ENCODE results near the gene TMOD1.

DNA sequence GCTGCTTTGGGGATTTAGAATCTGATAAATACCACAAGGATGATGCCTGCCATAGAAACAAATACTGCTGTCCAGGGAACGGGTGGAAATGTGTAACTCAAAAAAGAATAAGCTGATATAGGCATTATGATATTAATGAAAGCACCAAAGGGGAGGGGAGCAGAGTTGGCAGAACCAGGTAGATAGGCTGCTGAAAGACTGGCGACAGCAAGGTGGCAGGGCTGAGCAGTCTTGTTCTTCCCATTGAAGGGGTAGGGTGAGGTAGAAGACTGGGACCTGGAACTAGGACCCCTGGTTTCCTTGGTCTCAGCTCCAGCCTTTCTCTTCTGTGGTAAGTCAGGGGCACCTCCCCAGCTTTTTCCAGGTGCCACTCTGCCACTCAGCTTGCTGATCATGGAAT, 31.4 kb upstream of the TMOD1 start:
- TF ChIP-seq, protein P1, sequence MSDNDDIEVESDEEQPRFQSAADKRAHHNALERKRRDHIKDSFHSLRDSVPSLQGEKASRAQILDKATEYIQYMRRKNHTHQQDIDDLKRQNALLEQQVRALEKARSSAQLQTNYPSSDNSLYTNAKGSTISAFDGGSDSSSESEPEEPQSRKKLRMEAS (IDR thresholded peaks at IDR 0.05): no peak
- no peak for TF ChIP-seq HNF4A (conservative IDR thresholded peaks at IDR 0.05)
- TF ChIP-seq, protein P2, sequence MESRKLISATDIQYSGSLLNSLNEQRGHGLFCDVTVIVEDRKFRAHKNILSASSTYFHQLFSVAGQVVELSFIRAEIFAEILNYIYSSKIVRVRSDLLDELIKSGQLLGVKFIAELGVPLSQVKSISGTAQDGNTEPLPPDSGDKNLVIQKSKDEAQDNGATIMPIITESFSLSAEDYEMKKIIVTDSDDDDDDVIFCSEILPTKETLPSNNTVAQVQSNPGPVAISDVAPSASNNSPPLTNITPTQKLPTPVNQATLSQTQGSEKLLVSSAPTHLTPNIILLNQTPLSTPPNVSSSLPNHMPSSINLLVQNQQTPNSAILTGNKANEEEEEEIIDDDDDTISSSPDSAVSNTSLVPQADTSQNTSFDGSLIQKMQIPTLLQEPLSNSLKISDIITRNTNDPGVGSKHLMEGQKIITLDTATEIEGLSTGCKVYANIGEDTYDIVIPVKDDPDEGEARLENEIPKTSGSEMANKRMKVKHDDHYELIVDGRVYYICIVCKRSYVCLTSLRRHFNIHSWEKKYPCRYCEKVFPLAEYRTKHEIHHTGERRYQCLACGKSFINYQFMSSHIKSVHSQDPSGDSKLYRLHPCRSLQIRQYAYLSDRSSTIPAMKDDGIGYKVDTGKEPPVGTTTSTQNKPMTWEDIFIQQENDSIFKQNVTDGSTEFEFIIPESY (IDR thresholded peaks at IDR 0.05): no peak
- TF ChIP-seq, protein P3, sequence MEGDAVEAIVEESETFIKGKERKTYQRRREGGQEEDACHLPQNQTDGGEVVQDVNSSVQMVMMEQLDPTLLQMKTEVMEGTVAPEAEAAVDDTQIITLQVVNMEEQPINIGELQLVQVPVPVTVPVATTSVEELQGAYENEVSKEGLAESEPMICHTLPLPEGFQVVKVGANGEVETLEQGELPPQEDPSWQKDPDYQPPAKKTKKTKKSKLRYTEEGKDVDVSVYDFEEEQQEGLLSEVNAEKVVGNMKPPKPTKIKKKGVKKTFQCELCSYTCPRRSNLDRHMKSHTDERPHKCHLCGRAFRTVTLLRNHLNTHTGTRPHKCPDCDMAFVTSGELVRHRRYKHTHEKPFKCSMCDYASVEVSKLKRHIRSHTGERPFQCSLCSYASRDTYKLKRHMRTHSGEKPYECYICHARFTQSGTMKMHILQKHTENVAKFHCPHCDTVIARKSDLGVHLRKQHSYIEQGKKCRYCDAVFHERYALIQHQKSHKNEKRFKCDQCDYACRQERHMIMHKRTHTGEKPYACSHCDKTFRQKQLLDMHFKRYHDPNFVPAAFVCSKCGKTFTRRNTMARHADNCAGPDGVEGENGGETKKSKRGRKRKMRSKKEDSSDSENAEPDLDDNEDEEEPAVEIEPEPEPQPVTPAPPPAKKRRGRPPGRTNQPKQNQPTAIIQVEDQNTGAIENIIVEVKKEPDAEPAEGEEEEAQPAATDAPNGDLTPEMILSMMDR (IDR thresholded peaks at IDR 0.05; ENCODE audit: low read depth, low read length, missing input control): peak; percentile 49
- TF ChIP-seq NR2F2 (IDR thresholded peaks at IDR 0.05): no peak
- TF ChIP-seq TAF1 (conservative IDR thresholded peaks at IDR 0.05): no peak
- TF ChIP-seq GABPA (IDR thresholded peaks at IDR 0.05 in 1 of 2, conservative IDR thresholded peaks at IDR 0.05 in 1 of 2): no peak
- TF ChIP-seq JUND (IDR thresholded peaks at IDR 0.05): no peak
- no peak for TF ChIP-seq RXRA (IDR thresholded peaks at IDR 0.05)
- TF ChIP-seq, protein P4, sequence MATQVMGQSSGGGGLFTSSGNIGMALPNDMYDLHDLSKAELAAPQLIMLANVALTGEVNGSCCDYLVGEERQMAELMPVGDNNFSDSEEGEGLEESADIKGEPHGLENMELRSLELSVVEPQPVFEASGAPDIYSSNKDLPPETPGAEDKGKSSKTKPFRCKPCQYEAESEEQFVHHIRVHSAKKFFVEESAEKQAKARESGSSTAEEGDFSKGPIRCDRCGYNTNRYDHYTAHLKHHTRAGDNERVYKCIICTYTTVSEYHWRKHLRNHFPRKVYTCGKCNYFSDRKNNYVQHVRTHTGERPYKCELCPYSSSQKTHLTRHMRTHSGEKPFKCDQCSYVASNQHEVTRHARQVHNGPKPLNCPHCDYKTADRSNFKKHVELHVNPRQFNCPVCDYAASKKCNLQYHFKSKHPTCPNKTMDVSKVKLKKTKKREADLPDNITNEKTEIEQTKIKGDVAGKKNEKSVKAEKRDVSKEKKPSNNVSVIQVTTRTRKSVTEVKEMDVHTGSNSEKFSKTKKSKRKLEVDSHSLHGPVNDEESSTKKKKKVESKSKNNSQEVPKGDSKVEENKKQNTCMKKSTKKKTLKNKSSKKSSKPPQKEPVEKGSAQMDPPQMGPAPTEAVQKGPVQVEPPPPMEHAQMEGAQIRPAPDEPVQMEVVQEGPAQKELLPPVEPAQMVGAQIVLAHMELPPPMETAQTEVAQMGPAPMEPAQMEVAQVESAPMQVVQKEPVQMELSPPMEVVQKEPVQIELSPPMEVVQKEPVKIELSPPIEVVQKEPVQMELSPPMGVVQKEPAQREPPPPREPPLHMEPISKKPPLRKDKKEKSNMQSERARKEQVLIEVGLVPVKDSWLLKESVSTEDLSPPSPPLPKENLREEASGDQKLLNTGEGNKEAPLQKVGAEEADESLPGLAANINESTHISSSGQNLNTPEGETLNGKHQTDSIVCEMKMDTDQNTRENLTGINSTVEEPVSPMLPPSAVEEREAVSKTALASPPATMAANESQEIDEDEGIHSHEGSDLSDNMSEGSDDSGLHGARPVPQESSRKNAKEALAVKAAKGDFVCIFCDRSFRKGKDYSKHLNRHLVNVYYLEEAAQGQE (IDR thresholded peaks at IDR 0.05): no peak
- TF ChIP-seq RAD21 (IDR thresholded peaks at IDR 0.05): peak; percentile 70 to 73
- TF ChIP-seq, protein P5, sequence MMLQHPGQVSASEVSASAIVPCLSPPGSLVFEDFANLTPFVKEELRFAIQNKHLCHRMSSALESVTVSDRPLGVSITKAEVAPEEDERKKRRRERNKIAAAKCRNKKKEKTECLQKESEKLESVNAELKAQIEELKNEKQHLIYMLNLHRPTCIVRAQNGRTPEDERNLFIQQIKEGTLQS (IDR thresholded peaks at IDR 0.05): no peak
